ENCODE measurements around the gene NEURL4. TPM values are rescaled to one million over a fixed set of nuclear protein-coding genes. Genes with fewer than 3 reads are reported as not detected.
A peak's percentile ranks its signal among the peaks of the same experiment; 100 is the strongest.

Gene NEURL4
- total and polyA plus RNA-seq, 4 donors = 28.6 to 56.4 (median 36.3) TPM

DNA sequence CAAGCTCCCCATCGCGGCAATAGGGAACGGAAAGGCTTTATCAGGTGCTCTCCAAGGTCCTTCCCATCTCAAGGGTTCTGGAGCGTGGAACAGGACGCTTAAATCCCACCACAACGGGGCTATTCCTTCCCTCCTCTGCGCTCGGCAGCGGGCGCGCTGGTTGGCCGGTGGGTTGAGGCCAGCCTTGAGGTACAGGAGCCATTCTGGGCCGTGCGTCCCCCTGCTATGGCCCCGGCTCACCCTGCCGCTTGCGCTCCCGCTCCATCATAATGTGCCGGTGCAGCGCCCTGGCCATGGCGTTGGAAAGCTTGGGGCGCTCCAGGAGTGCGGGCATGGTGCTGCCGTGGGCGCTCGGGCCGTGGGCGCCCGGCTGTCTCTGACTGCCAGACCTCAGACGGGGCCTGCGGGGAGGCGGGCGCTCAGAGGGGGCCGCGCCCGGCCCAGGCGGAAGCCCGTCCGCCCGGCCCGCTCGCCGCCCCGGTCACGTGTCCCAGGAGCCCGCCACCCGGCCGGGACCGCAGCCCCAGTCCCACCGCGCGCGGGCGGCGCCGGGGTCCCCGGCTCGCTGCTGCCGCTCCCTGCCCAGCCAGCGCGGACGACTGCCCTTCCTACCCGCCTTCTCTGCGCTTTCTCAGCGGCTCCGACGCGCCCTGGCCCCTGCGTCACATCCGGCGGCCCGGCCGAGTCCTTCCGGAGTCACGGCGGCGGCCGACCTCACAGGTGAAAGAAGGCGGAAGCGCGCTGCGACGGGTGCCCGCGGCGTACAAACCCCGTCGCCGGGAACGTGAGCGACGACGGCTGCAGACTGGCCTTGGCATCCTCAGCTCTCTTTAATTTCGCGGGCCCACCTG lies 14.2 kb downstream of the NEURL4 start, which contains the start of gene GPS2:
GPS2 (minus strand) TSS at position 642 of the 851 bp plus-strand sequence; CDS start at position 334, 308 bp downstream.
- Histone ChIP-seq H3K27me3 (ENCODE audit: control insufficient read depth, insufficient read depth, low read length) (no peaks in the 10 kb centered on the region), H3K27ac (ENCODE audit: low read depth, low read length) (peak within 1 kb of the TSS; percentile 92), H3K36me3 (ENCODE audit: control insufficient read depth, insufficient read depth, low read length) (peaks cover 85% of the 10 kb centered on the region), H3K9me3 (ENCODE audit: control insufficient read depth, insufficient read depth, low read length) (no peaks in the 10 kb centered on the region), H3K4me3 (ENCODE audit: low read depth, low read length) (peak within 1 kb of the TSS; percentile 88), H3K4me1 (ENCODE audit: control insufficient read depth, insufficient read depth, low read length) (peaks cover 34% of the 10 kb centered on the region)
- WGBS (ENCODE audit: insufficient coverage) = under 1% methylated on average over 93 of the region's 95 CpGs
- peak; percentile 68 to 96 (median 82) for DNase-seq (ENCODE audit: low read depth in 4 of 6, low spot score in 6 of 6)

GRCh38 chr17:7313890-7314718 lies 15.0 kb downstream of the NEURL4 start:
- peaks cover 41% of the 10 kb centered on the region for H3K4me1 ChIP-seq (ENCODE audit: control insufficient read depth, insufficient read depth, low read length)
- no peaks in the 10 kb centered on the region for H3K27me3 ChIP-seq (ENCODE audit: control insufficient read depth, insufficient read depth, low read length)
- peak overlapping the region; percentile 88 for H3K4me3 ChIP-seq (ENCODE audit: low read depth, low read length)
- peak overlapping the region; percentile 92 for H3K27ac ChIP-seq (ENCODE audit: low read depth, low read length)
- H3K9me3 ChIP-seq (ENCODE audit: control insufficient read depth, insufficient read depth, low read length) = no peaks in the 10 kb centered on the region
- H3K36me3 ChIP-seq (ENCODE audit: control insufficient read depth, insufficient read depth, low read length) = peaks cover 86% of the 10 kb centered on the region
- whole genome bisulfite sequencing (ENCODE audit: insufficient coverage) = 57% methylated on average over 8 of the region's 9 CpGs
- DNase-seq (ENCODE audit: low read depth in 4 of 6, low spot score in 6 of 6) = no peak

- WGBS (ENCODE audit: insufficient coverage) = 87% methylated on average over 6 of the region's 7 CpGs
Measured at GRCh38 chr17:7313088-7313889, 15.8 kb downstream of the NEURL4 start.

DNA sequence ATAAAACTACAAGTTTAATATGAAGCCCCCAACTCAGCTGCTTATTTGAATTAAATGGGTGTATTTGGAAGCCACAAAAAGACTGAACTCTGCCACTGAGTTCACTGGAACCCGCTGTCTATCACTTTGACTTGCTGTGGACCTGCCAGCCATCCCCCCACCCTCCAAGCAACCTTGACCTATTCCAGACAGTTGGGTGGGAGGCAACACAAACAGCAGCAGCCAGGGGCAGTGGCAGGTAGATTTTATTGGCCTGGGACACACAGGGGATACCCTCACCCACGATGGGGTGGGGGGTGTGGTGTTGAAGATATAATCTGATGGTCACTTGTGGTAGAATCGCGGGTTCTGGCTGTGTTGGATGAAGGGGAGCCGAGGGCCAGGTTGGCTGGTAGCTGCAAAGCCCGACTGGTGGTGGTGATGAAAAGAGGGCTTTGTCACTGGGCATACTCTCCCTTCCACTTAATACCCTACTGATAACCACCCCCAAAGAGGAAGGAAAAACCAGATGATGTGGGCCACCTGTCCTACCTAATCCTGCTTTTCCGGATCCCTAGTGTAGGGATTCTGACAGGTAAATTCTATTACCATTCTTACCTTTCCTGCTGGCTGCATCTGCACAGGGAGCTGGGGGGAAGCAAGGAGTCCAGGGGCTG lies 16.6 kb downstream of the NEURL4 start:
- H3K27ac ChIP-seq (ENCODE audit: low read depth, low read length) = no peak overlapping the region

More at GRCh38 chr17:7313088-7313889, 15.8 kb downstream of the NEURL4 start:
- Histone ChIP-seq H3K27me3 (ENCODE audit: control insufficient read depth, insufficient read depth, low read length) (no peaks in the 10 kb centered on the region), H3K4me3 (ENCODE audit: low read depth, low read length) (no peak overlapping the region), H3K4me1 (ENCODE audit: control insufficient read depth, insufficient read depth, low read length) (peaks cover 49% of the 10 kb centered on the region), H3K9me3 (ENCODE audit: control insufficient read depth, insufficient read depth, low read length) (no peaks in the 10 kb centered on the region), H3K36me3 (ENCODE audit: control insufficient read depth, insufficient read depth, low read length) (peaks cover 80% of the 10 kb centered on the region), H3K27ac (ENCODE audit: low read depth, low read length) (no peak overlapping the region)
- DNase-seq (ENCODE audit: low read depth in 4 of 6, low spot score in 6 of 6) = no peak

GRCh38 chr17:7311110-7311705 lies 17.9 kb downstream of the NEURL4 start:
- DNase-seq (ENCODE audit: low read depth in 4 of 6, low spot score in 6 of 6) = no peak
- Histone ChIP-seq H3K27ac (ENCODE audit: low read depth, low read length) (no peak overlapping the region), H3K27me3 (ENCODE audit: control insufficient read depth, insufficient read depth, low read length) (no peaks in the 10 kb centered on the region), H3K4me1 (ENCODE audit: control insufficient read depth, insufficient read depth, low read length) (peaks cover 54% of the 10 kb centered on the region), H3K9me3 (ENCODE audit: control insufficient read depth, insufficient read depth, low read length) (no peaks in the 10 kb centered on the region), H3K36me3 (ENCODE audit: control insufficient read depth, insufficient read depth, low read length) (peaks cover 61% of the 10 kb centered on the region), H3K4me3 (ENCODE audit: low read depth, low read length) (no peak overlapping the region)
- 92% methylated on average over 7 of the region's 7 CpGs for WGBS (ENCODE audit: insufficient coverage)

More for the DNA sequence above, 16.6 kb downstream of the NEURL4 start:
- Histone ChIP-seq H3K4me1 (ENCODE audit: control insufficient read depth, insufficient read depth, low read length) (peaks cover 51% of the 10 kb centered on the region), H3K27me3 (ENCODE audit: control insufficient read depth, insufficient read depth, low read length) (no peaks in the 10 kb centered on the region), H3K4me3 (ENCODE audit: low read depth, low read length) (no peak overlapping the region), H3K9me3 (ENCODE audit: control insufficient read depth, insufficient read depth, low read length) (no peaks in the 10 kb centered on the region), H3K36me3 (ENCODE audit: control insufficient read depth, insufficient read depth, low read length) (peaks cover 73% of the 10 kb centered on the region)
- no peak for DNase-seq (ENCODE audit: low read depth in 4 of 6, low spot score in 6 of 6)
- 83% methylated on average over 2 of the region's 7 CpGs for WGBS (ENCODE audit: insufficient coverage)

- peaks cover 50% of the 10 kb centered on the region for H3K36me3 ChIP-seq (ENCODE audit: control insufficient read depth, insufficient read depth, low read length)
- H3K4me1 ChIP-seq (ENCODE audit: control insufficient read depth, insufficient read depth, low read length) = peaks cover 45% of the 10 kb centered on the region
- DNase-seq (ENCODE audit: low read depth in 4 of 6, low spot score in 6 of 6) = no peak
- H3K27me3 ChIP-seq (ENCODE audit: control insufficient read depth, insufficient read depth, low read length) = no peaks in the 10 kb centered on the region
- H3K4me3 ChIP-seq (ENCODE audit: low read depth, low read length) = no peak overlapping the region
- WGBS (ENCODE audit: insufficient coverage) = 92% methylated on average over 12 of the region's 12 CpGs
- H3K9me3 ChIP-seq (ENCODE audit: control insufficient read depth, insufficient read depth, low read length) = no peaks in the 10 kb centered on the region
- H3K27ac ChIP-seq (ENCODE audit: low read depth, low read length) = no peak overlapping the region
Measured at GRCh38 chr17:7309628-7310027, 19.5 kb downstream of the NEURL4 start.

GRCh38 chr17:7308625-7309433 lies 20.3 kb downstream of the NEURL4 start:
- DNase-seq (ENCODE audit: low read depth in 4 of 6, low spot score in 6 of 6) = peak in 2 of 6 donors; percentile 59 to 73
- H3K36me3 ChIP-seq (ENCODE audit: control insufficient read depth, insufficient read depth, low read length) = peaks cover 45% of the 10 kb centered on the region
- H3K9me3 ChIP-seq (ENCODE audit: control insufficient read depth, insufficient read depth, low read length) = no peaks in the 10 kb centered on the region
- peak overlapping the region; percentile 77 for H3K27ac ChIP-seq (ENCODE audit: low read depth, low read length)
- no peaks in the 10 kb centered on the region for H3K27me3 ChIP-seq (ENCODE audit: control insufficient read depth, insufficient read depth, low read length)
- 0% methylated on average over 5 of the region's 14 CpGs for WGBS (ENCODE audit: insufficient coverage)
- peak overlapping the region; percentile 50 for H3K4me3 ChIP-seq (ENCODE audit: low read depth, low read length)
- H3K4me1 ChIP-seq (ENCODE audit: control insufficient read depth, insufficient read depth, low read length) = peaks cover 39% of the 10 kb centered on the region
